Measurements from ENCODE around the gene MAGIX. TPM values are rescaled to one million over a fixed set of nuclear protein-coding genes. Genes with fewer than 3 reads are reported as not detected.
"Not testable (repeated sequence)": the region's sequence is repeated elsewhere in the genome, so short reads cannot be mapped to it uniquely, and the experiment has no call there.

MAGIX gene
- total and polyA plus RNA-seq, 2 experiments from 2014 or later = 6.5 to 7.1 TPM

GRCh38 chrX:49133759-49134158 lies 28.8 kb upstream of the MAGIX start:
- Histone ChIP-seq H3K27me3 (no peaks in the 10 kb centered on the region), H3K27ac (no peak overlapping the region), H2AFZ (no peak overlapping the region), H3K4me1 (ENCODE audit: insufficient read depth) (no peaks in the 10 kb centered on the region), H3K79me2 (no peaks in the 10 kb centered on the region), H3K9me2 (replicated peaks; ENCODE audit: insufficient read depth) (no peaks in the 10 kb centered on the region), H4K20me1 (ENCODE audit: insufficient read depth, poor library complexity, severe bottlenecking) (no peaks in the 10 kb centered on the region), H3K4me3 (no peak overlapping the region), H3K36me3 (replicated peaks; ENCODE audit: insufficient read depth, low read depth) (no peaks in the 10 kb centered on the region), H3K4me2 (no peak overlapping the region), H3K9me3 (ENCODE audit: low read depth) (no peaks in the 10 kb centered on the region)
- TF ChIP-seq EZH2phosphoT487 (IDR thresholded peaks at IDR 0.05; ENCODE audit: low read depth, severe bottlenecking, unreplicated experiment) (no peak), EZH2 (IDR thresholded peaks at IDR 0.05; ENCODE audit: borderline replicate concordance) (no peak), CTCF (IDR thresholded peaks at IDR 0.05; ENCODE audit: poor library complexity) (no peak)
- DNase-seq (ENCODE audit: low spot score) = no peak
- 90% methylated on average over 1 of the region's 1 CpG for WGBS (ENCODE audit: low lambda C conversion rate, missing lambda C conversion rate)

GRCh38 chrX:49137492-49137891 lies 25.1 kb upstream of the MAGIX start:
- Histone ChIP-seq H3K36me3 (replicated peaks; ENCODE audit: insufficient read depth, low read depth) (no peaks in the 10 kb centered on the region), H2AFZ (no peak overlapping the region), H3K4me3 (no peak overlapping the region), H3K27me3 (no peaks in the 10 kb centered on the region), H4K20me1 (ENCODE audit: insufficient read depth, poor library complexity, severe bottlenecking) (no peaks in the 10 kb centered on the region), H3K27ac (no peak overlapping the region), H3K4me2 (no peak overlapping the region), H3K79me2 (no peaks in the 10 kb centered on the region), H3K9me3 (ENCODE audit: low read depth) (peaks cover 16% of the 10 kb centered on the region), H3K4me1 (ENCODE audit: insufficient read depth) (no peaks in the 10 kb centered on the region), H3K9me2 (replicated peaks; ENCODE audit: insufficient read depth) (no peaks in the 10 kb centered on the region)
- no peak for DNase-seq (ENCODE audit: low spot score)
- TF ChIP-seq CTCF (IDR thresholded peaks at IDR 0.05; ENCODE audit: poor library complexity) = no peak
- no peak for TF ChIP-seq EZH2 (IDR thresholded peaks at IDR 0.05; ENCODE audit: borderline replicate concordance)
- TF ChIP-seq EZH2phosphoT487 (IDR thresholded peaks at IDR 0.05; ENCODE audit: low read depth, severe bottlenecking, unreplicated experiment) = no peak
- WGBS (ENCODE audit: low lambda C conversion rate, missing lambda C conversion rate) = 100% methylated on average over 1 of the region's 1 CpG

GRCh38 chrX:49139713-49140112 lies 22.8 kb upstream of the MAGIX start:
- H4K20me1 ChIP-seq (ENCODE audit: insufficient read depth, poor library complexity, severe bottlenecking) = no peaks in the 10 kb centered on the region
- 80% methylated on average over 4 of the region's 4 CpGs for WGBS (ENCODE audit: low lambda C conversion rate, missing lambda C conversion rate)

GRCh38 chrX:49142264-49142663 lies 20.3 kb upstream of the MAGIX start:
- H3K4me1 ChIP-seq (ENCODE audit: insufficient read depth); H3K36me3 ChIP-seq (replicated peaks; ENCODE audit: insufficient read depth, low read depth); H3K27me3 ChIP-seq; H3K79me2 ChIP-seq; H3K9me2 ChIP-seq (replicated peaks; ENCODE audit: insufficient read depth); H3K27ac ChIP-seq; H2AFZ ChIP-seq; H3K4me2 ChIP-seq; DNase-seq (ENCODE audit: low spot score); H3K4me3 ChIP-seq; H4K20me1 ChIP-seq (ENCODE audit: insufficient read depth, poor library complexity, severe bottlenecking): not testable (repeated sequence)
- peaks cover 16% of the 10 kb centered on the region for H3K9me3 ChIP-seq (ENCODE audit: low read depth)
- WGBS (ENCODE audit: low lambda C conversion rate, missing lambda C conversion rate) = 75% methylated on average over 9 of the region's 9 CpGs

More at GRCh38 chrX:49139713-49140112, 22.8 kb upstream of the MAGIX start:
- no peaks in the 10 kb centered on the region for H3K79me2 ChIP-seq
- no peaks in the 10 kb centered on the region for H3K36me3 ChIP-seq (replicated peaks; ENCODE audit: insufficient read depth, low read depth)
- no peaks in the 10 kb centered on the region for H3K27me3 ChIP-seq
- no peak overlapping the region for H3K4me2 ChIP-seq
- no peaks in the 10 kb centered on the region for H3K4me1 ChIP-seq (ENCODE audit: insufficient read depth)
- TF ChIP-seq EZH2phosphoT487 (IDR thresholded peaks at IDR 0.05; ENCODE audit: low read depth, severe bottlenecking, unreplicated experiment) (no peak), EZH2 (IDR thresholded peaks at IDR 0.05; ENCODE audit: borderline replicate concordance) (no peak), CTCF (IDR thresholded peaks at IDR 0.05; ENCODE audit: poor library complexity) (no peak)
- H3K9me3 ChIP-seq (ENCODE audit: low read depth) = peaks cover 16% of the 10 kb centered on the region
- H3K4me3 ChIP-seq = no peak overlapping the region
- DNase-seq (ENCODE audit: low spot score) = no peak
- H3K27ac ChIP-seq = no peak overlapping the region
- H2AFZ ChIP-seq = no peak overlapping the region
- H3K9me2 ChIP-seq (replicated peaks; ENCODE audit: insufficient read depth) = no peaks in the 10 kb centered on the region

- not testable (repeated sequence) for H3K36me3 ChIP-seq (replicated peaks; ENCODE audit: insufficient read depth, low read depth); H3K4me3 ChIP-seq; H3K9me2 ChIP-seq (replicated peaks; ENCODE audit: insufficient read depth); H3K4me1 ChIP-seq (ENCODE audit: insufficient read depth); H3K79me2 ChIP-seq; H4K20me1 ChIP-seq (ENCODE audit: insufficient read depth, poor library complexity, severe bottlenecking); H3K27ac ChIP-seq; DNase-seq (ENCODE audit: low spot score); H2AFZ ChIP-seq; H3K27me3 ChIP-seq; H3K4me2 ChIP-seq
- 70% methylated on average over 7 of the region's 7 CpGs for WGBS (ENCODE audit: low lambda C conversion rate, missing lambda C conversion rate)
- H3K9me3 ChIP-seq (ENCODE audit: low read depth) = peaks cover 16% of the 10 kb centered on the region
Measured at GRCh38 chrX:49143154-49143553, 19.4 kb upstream of the MAGIX start.

Data from hepatocyte (in vitro differentiated cells).